ENCODE results near the gene FEM1C.

FEM1C gene

DNA sequence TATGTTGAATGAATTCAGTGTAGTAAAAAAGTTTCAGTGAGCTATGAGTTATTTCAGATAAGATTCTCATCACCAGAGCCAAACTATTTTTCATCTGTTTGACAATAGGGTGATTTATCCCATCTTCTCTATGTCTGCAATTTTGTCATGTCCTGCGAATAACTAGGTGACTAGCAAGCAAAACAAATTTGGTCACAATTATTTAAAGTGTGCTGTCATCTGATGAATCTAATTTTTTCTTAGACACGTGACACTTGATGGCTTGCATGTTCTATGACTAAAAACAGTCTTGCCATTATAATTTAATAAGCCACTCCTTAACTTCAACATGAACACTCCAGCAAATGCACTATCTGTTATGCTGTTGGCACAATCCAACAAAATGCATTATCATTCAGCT is 35.0 kb downstream of the FEM1C start:
- DNase-seq (ENCODE audit: low read depth): no peak
- no peak overlapping the region for H3K4me3 ChIP-seq (ENCODE audit: low read depth, low read length)
- TF ChIP-seq, protein P1, sequence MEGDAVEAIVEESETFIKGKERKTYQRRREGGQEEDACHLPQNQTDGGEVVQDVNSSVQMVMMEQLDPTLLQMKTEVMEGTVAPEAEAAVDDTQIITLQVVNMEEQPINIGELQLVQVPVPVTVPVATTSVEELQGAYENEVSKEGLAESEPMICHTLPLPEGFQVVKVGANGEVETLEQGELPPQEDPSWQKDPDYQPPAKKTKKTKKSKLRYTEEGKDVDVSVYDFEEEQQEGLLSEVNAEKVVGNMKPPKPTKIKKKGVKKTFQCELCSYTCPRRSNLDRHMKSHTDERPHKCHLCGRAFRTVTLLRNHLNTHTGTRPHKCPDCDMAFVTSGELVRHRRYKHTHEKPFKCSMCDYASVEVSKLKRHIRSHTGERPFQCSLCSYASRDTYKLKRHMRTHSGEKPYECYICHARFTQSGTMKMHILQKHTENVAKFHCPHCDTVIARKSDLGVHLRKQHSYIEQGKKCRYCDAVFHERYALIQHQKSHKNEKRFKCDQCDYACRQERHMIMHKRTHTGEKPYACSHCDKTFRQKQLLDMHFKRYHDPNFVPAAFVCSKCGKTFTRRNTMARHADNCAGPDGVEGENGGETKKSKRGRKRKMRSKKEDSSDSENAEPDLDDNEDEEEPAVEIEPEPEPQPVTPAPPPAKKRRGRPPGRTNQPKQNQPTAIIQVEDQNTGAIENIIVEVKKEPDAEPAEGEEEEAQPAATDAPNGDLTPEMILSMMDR (conservative IDR thresholded peaks at IDR 0.05; ENCODE audit: low read depth, low read length): no peak

GRCh38 chr5:115507681-115508080 is 36.9 kb downstream of the FEM1C start:
- DNase-seq (ENCODE audit: low read depth): peak; percentile 38
- H3K4me3 ChIP-seq (ENCODE audit: low read depth, low read length): no peak overlapping the region
- TF ChIP-seq, protein P1 (conservative IDR thresholded peaks at IDR 0.05; ENCODE audit: low read depth, low read length): no peak

- TF ChIP-seq, protein P1 (conservative IDR thresholded peaks at IDR 0.05; ENCODE audit: low read depth, low read length): no peak
- H3K4me3 ChIP-seq (ENCODE audit: low read depth, low read length): no peak overlapping the region
- no peak for DNase-seq (ENCODE audit: low read depth)
Observed at GRCh38 chr5:115503420-115503819, 41.2 kb downstream of the FEM1C start.

- no peak for DNase-seq (ENCODE audit: low read depth)
- H3K4me3 ChIP-seq (ENCODE audit: low read depth, low read length): no peak overlapping the region
- TF ChIP-seq, protein P1 (conservative IDR thresholded peaks at IDR 0.05; ENCODE audit: low read depth, low read length): no peak
Observed at GRCh38 chr5:115501464-115502210, 42.9 kb downstream of the FEM1C start.

DNA sequence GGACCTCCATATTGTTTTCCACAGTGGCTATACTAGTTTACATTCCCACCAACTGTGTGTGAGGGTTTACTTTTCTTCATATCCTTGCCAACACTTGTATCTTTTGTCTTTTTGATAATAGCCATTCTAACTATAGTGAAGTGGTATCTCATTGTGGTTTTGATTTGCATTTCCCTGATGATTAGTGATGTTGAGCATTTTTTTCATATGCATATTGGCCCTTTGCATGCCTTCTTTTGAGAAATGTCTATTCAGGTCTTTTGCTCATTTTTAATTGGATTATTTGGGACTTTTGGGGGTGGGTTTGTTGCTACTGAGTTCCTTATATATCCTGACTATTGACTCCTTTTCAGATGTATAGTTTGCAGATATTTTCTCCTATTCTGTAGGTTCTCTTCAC is 44.4 kb downstream of the FEM1C start:
- TF ChIP-seq, protein P1 (conservative IDR thresholded peaks at IDR 0.05; ENCODE audit: low read depth, low read length): no peak
- DNase-seq (ENCODE audit: low read depth): no peak
- no peak overlapping the region for H3K4me3 ChIP-seq (ENCODE audit: low read depth, low read length)

DNA sequence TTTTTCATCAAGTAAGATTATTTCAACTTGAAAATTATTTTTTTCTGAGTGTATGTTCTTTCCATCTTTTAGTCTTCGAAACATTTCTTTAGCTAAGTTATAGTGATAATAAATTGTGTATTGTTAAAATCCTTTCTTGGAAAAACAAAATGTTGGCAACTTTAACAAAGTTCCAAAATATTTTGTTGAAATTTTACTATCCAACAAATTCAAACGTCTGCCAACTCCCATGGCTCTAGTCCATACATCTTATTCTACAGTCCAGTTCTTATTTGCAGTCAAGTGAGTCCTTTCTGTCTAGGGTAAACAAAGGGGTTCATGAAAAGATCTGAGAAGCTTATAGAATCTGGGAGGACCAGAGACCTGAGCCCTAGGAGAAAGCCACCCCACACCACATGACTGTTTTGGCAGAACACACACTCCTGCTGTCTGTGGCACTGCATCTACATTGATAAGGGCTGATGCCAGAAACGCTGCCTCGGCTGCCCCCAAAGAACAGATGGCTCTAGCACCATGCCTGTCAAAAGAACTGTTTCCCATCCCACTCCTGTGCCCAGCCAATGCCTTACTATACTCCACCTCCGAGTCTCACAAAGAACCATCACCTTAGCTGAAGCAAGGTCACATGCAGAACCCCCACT is 47.5 kb downstream of the FEM1C start:
- TF ChIP-seq, protein P1 (conservative IDR thresholded peaks at IDR 0.05; ENCODE audit: low read depth, low read length): no peak
- H3K4me3 ChIP-seq (ENCODE audit: low read depth, low read length): no peak overlapping the region
- no peak for DNase-seq (ENCODE audit: low read depth)
